GM21381 (cell line): Measurements from ENCODE around the gene TRPM3.

Experiments
- ATAC-seq: cut with Tn5 transposase; IDR thresholded peaks from one replicate; pipeline ENCODE4 v1.9.1; 2021; ENCODE audit warnings: mild to moderate bottlenecking, moderate library complexity; ENCODE audit not compliant: unreplicated experiment

Gene TRPM3

DNA sequence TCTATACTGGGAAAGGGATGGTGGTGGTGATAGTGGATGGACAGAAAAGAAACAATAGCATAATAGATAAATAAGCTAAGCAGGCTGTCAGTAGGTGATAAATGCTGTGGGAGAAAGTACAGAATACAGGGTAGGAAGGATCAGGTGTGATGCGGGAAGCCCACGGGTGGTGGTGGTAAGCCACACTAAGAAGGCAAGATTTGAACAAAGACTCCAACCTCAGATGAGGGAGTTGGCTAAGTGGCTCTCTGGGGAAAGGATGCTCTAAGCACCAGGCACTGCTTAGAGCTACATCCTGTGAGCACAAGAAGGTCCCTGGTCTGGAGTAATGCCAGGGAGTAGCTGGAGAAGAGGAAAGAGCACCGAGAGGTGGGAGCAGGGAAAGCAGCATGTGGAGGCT is 555.4 kb downstream of the TRPM3 start:
- no peak for ATAC-seq

DNA sequence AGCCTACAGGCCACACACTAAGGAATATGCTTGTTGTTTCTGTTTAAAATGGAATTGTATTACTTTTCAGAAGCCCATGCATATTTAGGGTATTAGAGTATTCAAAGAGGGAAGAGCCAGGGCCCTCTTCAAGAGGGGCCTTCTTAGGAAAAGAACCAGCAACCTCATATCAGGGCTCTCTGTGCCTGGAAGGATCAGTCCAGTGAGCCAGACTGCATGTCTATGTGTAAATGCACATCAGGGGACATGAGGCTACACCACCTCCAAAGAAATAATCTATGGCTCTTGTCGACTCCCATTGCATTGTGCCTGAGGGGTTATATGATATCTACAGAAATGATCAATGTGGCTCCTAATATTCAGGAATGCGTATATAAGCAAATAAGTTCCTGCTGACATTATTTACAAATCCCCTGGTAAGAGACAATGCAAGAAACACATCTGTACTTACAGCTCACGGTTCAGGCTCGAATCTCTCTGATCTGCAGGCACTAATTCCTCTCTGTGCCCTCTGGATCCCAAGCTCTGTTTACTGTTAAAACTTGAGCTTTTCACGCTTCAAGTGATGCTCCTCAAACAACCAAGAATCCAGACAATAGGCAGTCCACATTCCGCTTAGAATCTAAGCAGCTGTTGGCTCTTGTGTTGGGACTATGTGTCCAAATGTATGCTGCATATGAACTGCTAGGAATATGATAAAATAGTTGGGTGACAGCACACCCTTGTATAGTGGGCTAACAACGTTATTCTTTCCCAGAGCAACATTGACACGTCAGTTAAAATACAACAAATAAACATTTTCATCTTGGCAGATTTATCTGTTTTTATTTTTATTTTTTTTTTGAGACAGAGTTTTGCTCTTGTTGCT is 556.7 kb downstream of the TRPM3 start:
- no peak for ATAC-seq

DNA sequence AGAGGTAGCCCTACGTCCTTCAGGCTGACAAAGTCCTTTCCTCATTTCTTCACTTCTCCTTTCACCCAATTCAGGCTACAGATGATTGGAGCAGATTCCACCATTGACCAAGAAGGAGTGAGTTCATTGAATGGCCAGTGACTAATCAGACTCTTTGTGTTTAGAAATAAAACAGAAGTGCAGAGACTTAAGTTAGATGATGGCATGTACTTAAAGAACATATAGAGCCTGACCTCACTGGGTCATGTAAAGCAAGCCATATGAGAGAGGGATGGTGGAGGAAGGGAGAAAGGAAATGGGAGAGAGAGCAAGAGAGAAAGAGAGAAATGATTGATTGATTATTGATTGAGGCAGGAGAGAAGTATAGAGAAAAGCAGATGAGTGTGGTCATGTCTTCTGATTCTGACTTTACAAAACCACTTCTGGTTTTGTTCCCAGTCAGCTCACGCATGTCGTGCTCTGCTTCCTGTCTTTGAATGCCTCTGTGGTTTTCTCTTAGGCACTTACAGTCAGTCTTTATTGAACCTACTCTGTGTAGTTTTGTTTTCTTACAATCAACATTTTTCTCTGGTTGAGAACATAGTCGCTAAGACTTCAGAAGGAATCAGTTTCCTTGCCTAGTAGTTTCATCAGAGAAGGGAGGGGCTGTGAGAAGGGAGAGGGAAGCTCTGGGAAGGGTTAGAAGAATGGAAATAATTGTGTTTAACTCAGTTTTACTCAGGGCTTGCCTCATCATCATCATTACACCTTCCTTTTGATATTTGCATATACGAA is 557.8 kb downstream of the TRPM3 start:
- ATAC-seq, result peak; percentile 98

GRCh38 chr9:70563010-70563409 is 558.4 kb downstream of the TRPM3 start:
- ATAC-seq, result no peak

GRCh38 chr9:70561786-70562395 is 559.5 kb downstream of the TRPM3 start:
- ATAC-seq, result no peak

- ATAC-seq, result no peak
These were observed 560.3 kb downstream of the TRPM3 start for GRCh38 chr9:70561111-70561510.

GRCh38 chr9:70559102-70559501 is 562.3 kb downstream of the TRPM3 start:
- no peak for ATAC-seq

DNA sequence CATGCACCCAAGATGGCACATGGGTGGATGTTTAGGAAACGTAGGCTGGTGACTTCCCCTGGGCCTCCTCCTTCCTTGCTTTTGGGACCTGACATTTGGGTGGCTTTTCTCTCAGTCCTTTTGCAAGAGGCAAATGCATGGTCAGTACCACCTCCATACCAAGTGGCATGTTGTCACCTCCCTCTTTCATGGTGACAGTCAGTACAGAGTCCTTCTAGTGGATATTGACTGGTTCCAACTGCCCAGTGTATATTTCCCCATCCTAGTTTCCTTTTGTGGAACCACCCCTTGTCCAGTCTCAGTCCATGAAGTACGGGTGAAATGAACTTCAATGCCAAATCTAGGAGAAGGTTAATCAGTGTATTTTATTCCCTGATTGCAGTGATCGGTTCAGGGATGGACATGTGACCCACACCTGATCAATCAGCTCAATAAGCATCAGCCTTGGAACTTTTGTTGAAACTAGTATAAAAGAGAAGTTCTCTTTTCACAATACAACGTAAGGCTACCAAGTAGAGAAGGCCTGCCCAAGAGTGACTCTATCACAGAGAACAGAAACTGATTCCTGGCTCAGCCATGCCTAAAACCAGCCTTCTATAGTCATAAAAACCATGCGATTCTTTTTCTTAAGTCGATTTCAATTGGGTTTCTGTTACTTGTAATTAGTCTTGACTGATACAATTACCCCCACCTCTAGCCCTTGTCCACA is 563.6 kb downstream of the TRPM3 start:
- ATAC-seq, result peak; percentile 98

DNA sequence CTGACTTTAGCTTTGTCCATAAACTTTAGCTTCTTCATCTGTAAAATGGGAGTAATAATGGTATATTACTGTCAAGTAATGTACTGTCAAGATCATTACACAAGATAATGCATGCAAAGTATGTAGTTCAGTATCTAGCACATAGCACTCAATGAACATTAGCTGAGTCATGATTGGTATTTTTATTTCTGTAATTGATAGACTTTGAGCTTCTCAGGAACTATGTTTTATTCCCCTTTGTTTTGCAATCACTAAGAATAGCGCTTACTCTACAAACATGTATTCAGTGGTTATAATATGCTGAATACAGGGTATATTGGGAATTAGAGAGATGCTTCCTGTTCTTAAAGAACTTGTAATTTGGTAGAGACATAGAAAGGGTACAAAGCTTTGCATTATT is 564.6 kb downstream of the TRPM3 start:
- no peak for ATAC-seq

DNA sequence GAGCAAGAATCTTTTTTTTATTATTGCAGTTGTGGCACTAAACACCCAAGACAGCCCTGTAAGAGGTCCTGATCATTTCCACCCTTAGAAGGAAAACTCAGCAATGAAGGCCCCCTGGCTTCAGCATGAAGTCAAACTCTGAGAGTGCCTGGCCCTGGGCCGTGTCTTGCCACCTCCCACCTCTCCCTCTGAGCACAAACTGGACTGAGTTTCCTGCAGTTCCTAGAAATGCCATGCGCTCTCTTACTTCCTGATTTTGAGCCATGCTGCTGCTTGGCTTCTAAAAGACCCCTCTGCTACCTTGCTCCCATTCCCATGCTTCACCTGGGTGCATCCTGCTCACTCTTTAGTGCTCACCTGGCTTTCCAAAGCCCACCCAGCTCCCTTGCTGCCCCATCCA is 566.5 kb downstream of the TRPM3 start:
- no peak for ATAC-seq

DNA sequence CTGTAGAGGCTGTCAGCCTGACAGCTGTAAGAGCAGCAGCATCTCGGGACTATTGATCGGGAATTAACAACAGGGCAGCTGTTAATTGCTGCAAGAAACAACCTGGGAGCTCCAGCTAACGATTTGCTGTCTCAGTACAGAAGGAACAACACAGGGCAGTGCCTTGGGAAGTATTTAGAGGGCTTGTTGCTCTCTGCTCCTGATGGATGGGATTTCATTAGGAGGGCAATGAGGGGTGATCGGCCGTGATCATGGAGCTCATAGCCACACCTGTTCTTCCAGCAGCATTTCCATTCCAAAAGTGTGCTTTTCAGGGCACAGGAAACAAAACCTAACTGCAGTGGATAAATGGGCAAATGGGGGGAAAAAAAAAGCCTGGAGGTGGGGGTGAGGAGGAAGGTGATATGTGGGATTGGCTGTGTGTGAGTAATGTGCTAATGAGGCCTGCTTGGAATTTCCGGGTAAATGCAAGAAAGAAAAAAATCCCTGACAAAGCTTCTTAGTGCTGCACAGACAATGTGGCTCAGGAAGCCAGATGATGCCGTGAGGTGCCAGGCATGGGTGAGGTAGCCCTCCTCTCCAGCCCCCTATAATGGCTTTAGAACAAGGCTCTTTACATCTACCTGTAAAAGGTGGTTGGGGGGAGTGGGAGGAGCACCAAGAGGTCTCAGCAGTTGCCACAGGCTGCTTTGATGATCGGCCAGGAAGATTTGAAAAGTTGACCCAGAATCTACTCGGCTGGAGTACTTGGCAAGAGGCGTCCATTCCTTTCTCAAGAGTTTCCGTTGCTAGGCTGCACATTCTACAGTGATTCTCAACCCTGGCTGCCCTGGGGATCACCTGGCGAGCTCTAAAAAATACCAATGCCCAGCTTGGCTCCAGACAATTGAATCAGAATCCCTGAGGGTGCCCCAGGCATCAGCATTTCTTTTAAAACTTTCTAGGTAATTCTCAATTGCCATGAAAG is 567.4 kb downstream of the TRPM3 start:
- ATAC-seq, result no peak

GRCh38 chr9:70552561-70552960 is 568.9 kb downstream of the TRPM3 start:
- no peak for ATAC-seq

GRCh38 chr9:70551801-70552200 is 569.6 kb downstream of the TRPM3 start:
- no peak for ATAC-seq

- ATAC-seq, result no peak
These were observed 570.0 kb downstream of the TRPM3 start for GRCh38 chr9:70551396-70551795.

GRCh38 chr9:70549926-70550325 is 571.5 kb downstream of the TRPM3 start:
- no peak for ATAC-seq

DNA sequence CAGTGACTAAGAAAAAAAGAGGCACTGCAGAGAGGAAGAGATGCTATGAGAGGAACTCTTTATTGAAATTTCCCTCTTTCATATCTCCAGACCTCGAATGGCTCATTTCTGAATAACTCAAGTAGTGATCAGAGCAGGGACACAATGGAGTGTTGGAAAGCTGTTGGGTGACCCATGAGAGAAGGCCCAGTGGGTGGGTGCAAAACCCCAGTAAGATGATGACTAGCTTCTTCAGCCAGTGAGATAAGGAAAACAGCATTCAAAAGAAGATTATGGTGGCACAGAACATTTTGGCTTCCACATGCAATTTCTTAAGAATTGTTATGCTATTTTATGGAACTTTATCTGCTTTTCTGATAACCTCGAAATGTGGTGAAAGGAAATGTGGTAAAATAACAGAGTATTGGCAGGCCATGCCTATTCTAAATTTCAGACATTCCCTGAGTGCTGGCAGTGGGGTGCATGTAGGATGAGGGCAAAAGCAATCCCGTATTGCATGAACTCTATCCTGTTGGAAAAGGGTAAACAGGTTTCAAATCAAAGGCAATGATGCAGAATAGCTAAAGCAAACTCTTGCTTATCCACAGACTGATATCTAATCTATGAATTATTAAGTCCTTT is 579.0 kb downstream of the TRPM3 start:
- no peak for ATAC-seq

- no peak for ATAC-seq
These were observed 581.4 kb downstream of the TRPM3 start for GRCh38 chr9:70540016-70540415.

GRCh38 chr9:70539526-70539925 is 581.9 kb downstream of the TRPM3 start:
- no peak for ATAC-seq

DNA sequence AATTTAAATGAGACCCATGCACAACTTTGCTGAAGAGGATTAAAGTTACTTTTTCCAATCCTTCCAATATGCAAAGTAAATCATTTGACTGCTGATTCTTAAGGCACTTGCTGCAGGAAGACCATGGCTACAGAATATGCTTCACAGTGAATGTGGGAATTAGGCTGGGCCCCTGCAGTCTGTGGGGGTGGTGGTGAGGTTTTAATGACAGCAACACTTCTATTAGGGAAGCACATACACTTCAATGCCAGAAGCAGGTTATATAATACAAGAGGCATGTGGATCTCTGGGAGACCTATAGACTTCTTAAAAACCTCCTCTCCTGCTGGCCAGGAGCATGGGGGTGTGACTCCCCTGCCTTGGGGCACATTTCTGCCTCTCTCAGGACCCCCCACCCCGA is 582.4 kb downstream of the TRPM3 start:
- ATAC-seq, result no peak

DNA sequence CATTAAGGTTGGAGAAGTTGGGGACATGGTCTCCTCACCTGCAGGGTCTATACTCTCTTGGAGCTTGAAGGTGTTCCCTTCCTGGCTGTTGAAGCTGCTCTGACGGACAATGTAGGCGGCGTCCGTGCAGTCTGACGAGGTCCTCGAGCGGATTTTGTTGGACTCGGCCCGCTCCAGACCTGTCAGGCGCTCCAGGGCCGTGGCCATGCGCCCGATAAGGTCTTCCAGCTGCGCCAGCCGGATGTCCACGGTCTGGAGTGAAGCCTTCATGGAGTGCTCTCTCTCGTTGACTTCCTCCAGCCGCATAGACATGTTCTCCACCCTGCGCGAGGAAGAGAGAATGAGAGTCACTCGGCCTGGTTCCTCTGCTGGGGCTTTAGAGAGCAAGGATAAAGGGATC is 584.3 kb downstream of the TRPM3 start:
- ATAC-seq, result no peak
